Endothelial cell (in vitro differentiated cells): ENCODE results near the gene PRRX2. TPM values are rescaled to one million over a fixed set of nuclear protein-coding genes. Genes with fewer than 3 reads are reported as not detected.

Experiments
- DNase-seq: peaks from one replicate; pipeline ENCODE4 v3.0.0; 2021; ENCODE audit warnings: low spot score
- H3K27ac Mint-ChIP-seq: one replicate; pipeline ENCODE4 v1.8.0; 2021; ENCODE audit warnings: mixed read lengths, inconsistent platforms; ENCODE audit not compliant: unreplicated experiment
- H3K27me3 Mint-ChIP-seq: one replicate; pipeline ENCODE4 v1.8.0; 2021; ENCODE audit warnings: mild to moderate bottlenecking, moderate library complexity, mixed read lengths, inconsistent platforms; ENCODE audit not compliant: unreplicated experiment
- H3K36me3 Mint-ChIP-seq: one replicate; pipeline ENCODE4 v1.8.0; 2021; ENCODE audit warnings: mild to moderate bottlenecking, low read depth, mixed read lengths, inconsistent platforms; ENCODE audit not compliant: unreplicated experiment
- H3K4me1 Mint-ChIP-seq: one replicate; pipeline ENCODE4 v1.8.0; 2021; ENCODE audit warnings: mild to moderate bottlenecking, mixed read lengths, inconsistent platforms; ENCODE audit not compliant: unreplicated experiment
- H3K4me3 Mint-ChIP-seq: one replicate; pipeline ENCODE4 v1.8.0; 2021; ENCODE audit warnings: mild to moderate bottlenecking, mixed read lengths, inconsistent platforms; ENCODE audit not compliant: unreplicated experiment
- H3K9me3 Mint-ChIP-seq: one replicate; pipeline ENCODE4 v1.8.0; 2021; ENCODE audit warnings: mixed read lengths, inconsistent platforms; ENCODE audit not compliant: unreplicated experiment
- CTCF ChIP-seq: fragments of 200-600 bp; sonication (generic); IDR thresholded peaks from one replicate; pipeline ENCODE4 v1.5.0; 2021; ENCODE audit warnings: antibody characterized with exemption; ENCODE audit not compliant: unreplicated experiment
- total RNA-seq: library from RNA; stranded (reverse); fragmentation: NEBNext Ultra II Directional; extraction: Animal tissue kit (Norgen Biotek cat#: 25700); gene quantifications from one replicate; pipeline ENCODE4 v1.2.1, GENCODE V29; 2021; ENCODE audit not compliant: unreplicated experiment

Gene PRRX2
- total RNA-seq, 1 donor from 2014 or later, result 0.21 TPM

GRCh38 chr9:129643706-129644105, 21.7 kb upstream of the PRRX2 start:
- DNase-seq, result no peak
- TF ChIP-seq CTCF, result no peak
- Mint-ChIP-seq H3K36me3 (peaks cover 9% of the 10 kb centered on the region), H3K27me3 (peaks cover 12% of the 10 kb centered on the region), H3K9me3 (no peaks in the 10 kb centered on the region), H3K4me3 (no peak overlapping the region), H3K27ac (no peak overlapping the region), H3K4me1 (peaks cover 7% of the 10 kb centered on the region)

- no peak for TF ChIP-seq CTCF
- Mint-ChIP-seq H3K4me1 (peaks cover 7% of the 10 kb centered on the region), H3K9me3 (no peaks in the 10 kb centered on the region), H3K36me3 (peaks cover 9% of the 10 kb centered on the region), H3K27ac (no peak overlapping the region), H3K4me3 (no peak overlapping the region), H3K27me3 (peaks cover 12% of the 10 kb centered on the region)
- no peak for DNase-seq
Measured at GRCh38 chr9:129644365-129644764, 21.1 kb upstream of the PRRX2 start.

- H3K36me3 Mint-ChIP-seq, result peaks cover 9% of the 10 kb centered on the region
- H3K27ac Mint-ChIP-seq, result no peak overlapping the region
- no peaks in the 10 kb centered on the region for H3K9me3 Mint-ChIP-seq
- H3K4me3 Mint-ChIP-seq, result no peak overlapping the region
- H3K27me3 Mint-ChIP-seq, result peaks cover 12% of the 10 kb centered on the region
- DNase-seq, result no peak
- peaks cover 7% of the 10 kb centered on the region for H3K4me1 Mint-ChIP-seq
- TF ChIP-seq CTCF, result no peak
Measured at GRCh38 chr9:129644902-129645301, 20.5 kb upstream of the PRRX2 start.

- Mint-ChIP-seq H3K4me1 (peaks cover 2% of the 10 kb centered on the region), H3K27ac (no peak overlapping the region), H3K36me3 (peaks cover 5% of the 10 kb centered on the region), H3K4me3 (no peak overlapping the region), H3K9me3 (no peaks in the 10 kb centered on the region), H3K27me3 (peaks cover 12% of the 10 kb centered on the region)
- TF ChIP-seq CTCF, result no peak
- no peak for DNase-seq
Measured at GRCh38 chr9:129646252-129646651, 19.2 kb upstream of the PRRX2 start.

- Mint-ChIP-seq H3K36me3 (peaks cover 4% of the 10 kb centered on the region), H3K27me3 (peaks cover 11% of the 10 kb centered on the region), H3K4me3 (no peak overlapping the region), H3K27ac (no peak overlapping the region), H3K9me3 (no peaks in the 10 kb centered on the region), H3K4me1 (no peaks in the 10 kb centered on the region)
- DNase-seq, result no peak
- TF ChIP-seq CTCF, result no peak
Measured at GRCh38 chr9:129646654-129647053, 18.8 kb upstream of the PRRX2 start.
